Transverse colon (tissue), 4 donors: ENCODE results near the gene MEIKIN. TPM values are rescaled to one million over a fixed set of nuclear protein-coding genes. Genes with fewer than 3 reads are reported as not detected.

Experiments
- DNase-seq: peaks from one replicate; pipeline ENCODE4 v3.0.0-alpha.2; 2019
- H3K27ac ChIP-seq, 4 donors: fragments of 200-600 bp; sonication (generic); 2 replicates each; pipeline ENCODE4 v1.5.1; 2016 to 2018; ENCODE audit warnings: inconsistent platforms in 4 of 4
- H3K27me3 ChIP-seq: fragments of 200-600 bp; sonication (generic); 2 replicates; pipeline ENCODE4 v1.5.1; 2017; ENCODE audit warnings: inconsistent platforms
- H3K36me3 ChIP-seq, 4 donors: fragments of 200-600 bp; sonication (generic); 2 replicates each; pipeline ENCODE4 v1.5.1; 2017 to 2019; ENCODE audit warnings: inconsistent platforms in 4 of 4
- H3K4me1 ChIP-seq, 4 donors: fragments of 200-600 bp; sonication (generic); 2 replicates each; pipeline ENCODE4 v1.5.1; 2017 to 2020; ENCODE audit warnings: inconsistent platforms in 4 of 4
- H3K4me3 ChIP-seq, 4 donors: fragments of 200-600 bp; sonication (generic); 1 replicate in 1 of 4; 2 replicates in 3 of 4; pipeline versions ENCODE4 v1.5.1 to v1.6.1; 2017 to 2019; ENCODE audit warnings: inconsistent platforms in 4 of 4
- H3K9me3 ChIP-seq, 2 donors: fragments of 200-600 bp; sonication (generic); 2 replicates each; pipeline ENCODE4 v1.5.1; 2017 to 2019; ENCODE audit warnings: inconsistent platforms in 2 of 2
- EP300 ChIP-seq: sonication (generic); formaldehyde crosslinking; IDR thresholded peaks from one replicate; pipeline ENCODE4 v1.6.1; 2017; ENCODE audit warnings: antibody characterized with exemption, low read depth
- POLR2A ChIP-seq: fragments of 450-650 bp; IDR thresholded peaks from one replicate; pipeline ENCODE4 v1.6.1; 2016; ENCODE audit warnings: antibody characterized with exemption, mild to moderate bottlenecking, moderate library complexity
- POLR2AphosphoS5 ChIP-seq, 3 donors: sonication (generic); formaldehyde crosslinking; IDR thresholded peaks; one replicate each; pipeline ENCODE4 v1.6.1; 2016; ENCODE audit warnings: antibody characterized with exemption in 3 of 3
- WGBS, 2 donors: methylation state at CpG; one replicate each; pipeline ENCODE4 v1.1.5; 2018; ENCODE audit warnings: low coverage in 1 of 2; 5-methylcytosine and 5-hydroxymethylcytosine counted together
- in situ Hi-C, 4 donors: fragments of 200-750 bp; cut with MboI; loops; one replicate each; pipeline versions ENCODE4 v1.15.0 to v1.15.1; 2017; ENCODE audit warnings: low sequenced_read_pairs in 3 of 4, low pct_ligation_motif_present in 1 of 4, low pct_unique_long_range_greater_than_20kb in 1 of 4
- intact Hi-C: fragments of 100-400 bp; cut with DNase I; formaldehyde crosslinking; loops from one replicate; pipeline ENCODE4 v1.15.1; 2023; ENCODE audit warnings: low total_unique reads
- total RNA-seq, 4 donors: library from RNA; depleted of rRNA; stranded (reverse); fragments of >200 nt; gene quantifications; one replicate each; pipeline ENCODE4 v1.1.0, GENCODE V29; 2016
- TF ChIP-seq, protein P1 (sequence below), 5 experiments: fragments of 200-600 bp in 3 of 5; fragments of 450-650 bp in 2 of 5; sonication (generic) in 3 of 5; IDR thresholded peaks; 1 replicate in 2 of 5; 2 replicates in 3 of 5; pipeline ENCODE4 v1.5.1; 2016 to 2017; ENCODE audit warnings: antibody characterized with exemption in 5 of 5, inconsistent platforms in 3 of 5, mild to moderate bottlenecking in 2 of 5, moderate library complexity in 1 of 5

The MEIKIN gene
- total RNA-seq, 4 donors from 2014 or later = not detected

DNA sequence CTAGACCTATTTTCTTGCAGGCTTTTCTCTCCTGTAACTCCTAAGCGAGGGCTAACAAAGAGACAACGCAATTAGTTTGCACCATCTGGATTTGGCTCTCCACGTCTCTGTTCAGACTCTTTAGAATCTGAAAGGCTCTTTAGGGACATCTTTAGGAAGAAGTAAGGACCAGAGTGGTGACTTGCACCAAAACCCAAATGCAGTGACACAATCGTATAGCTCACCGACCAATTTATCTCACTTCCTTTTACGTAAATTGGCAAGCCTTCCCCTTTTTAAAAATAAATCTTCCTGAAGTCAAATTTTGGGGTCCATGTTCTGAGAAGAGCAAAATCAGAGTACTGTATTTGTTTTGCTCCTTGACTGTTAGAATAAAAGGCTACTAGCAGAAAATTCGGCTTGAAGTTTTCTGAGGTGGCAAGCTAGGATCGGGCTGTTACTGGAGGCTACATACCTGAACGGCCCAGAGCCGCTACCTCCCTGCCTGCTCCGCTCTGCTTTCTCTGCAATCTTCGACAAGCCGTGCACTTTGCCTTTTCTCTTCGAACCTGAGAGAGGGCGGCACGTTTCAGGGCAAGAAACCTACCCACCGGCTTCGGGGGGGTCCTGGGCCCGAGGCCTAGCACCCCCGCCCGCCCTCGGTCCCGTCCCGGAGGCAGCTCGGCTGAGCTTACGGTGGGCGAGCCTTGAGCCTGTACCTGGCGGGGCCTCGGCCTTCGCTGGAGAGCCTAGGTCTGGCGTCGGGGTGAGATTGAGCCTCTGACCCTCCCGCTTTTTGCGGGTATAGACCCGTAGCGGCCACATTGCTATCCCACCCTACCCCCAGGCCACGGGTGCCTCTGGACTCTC lies 537 bp downstream of the MEIKIN start:
- H3K27ac ChIP-seq = no peak overlapping the region
- WGBS, 2 donors = 93 to 96% methylated on average over 6 to 37 of the region's 37 CpGs
- no peak for DNase-seq
- H3K27me3 ChIP-seq = no peaks in the 10 kb centered on the region
- no peaks in the 10 kb centered on the region for H3K36me3 ChIP-seq
- H3K9me3 ChIP-seq = no peaks in the 10 kb centered on the region
- in situ Hi-C loops = no loop called here
- no peaks in the 10 kb centered on the region for H3K4me1 ChIP-seq
- no peak overlapping the region for H3K4me3 ChIP-seq
- intact Hi-C loops = no loop called here
- TF ChIP-seq, protein P1, sequence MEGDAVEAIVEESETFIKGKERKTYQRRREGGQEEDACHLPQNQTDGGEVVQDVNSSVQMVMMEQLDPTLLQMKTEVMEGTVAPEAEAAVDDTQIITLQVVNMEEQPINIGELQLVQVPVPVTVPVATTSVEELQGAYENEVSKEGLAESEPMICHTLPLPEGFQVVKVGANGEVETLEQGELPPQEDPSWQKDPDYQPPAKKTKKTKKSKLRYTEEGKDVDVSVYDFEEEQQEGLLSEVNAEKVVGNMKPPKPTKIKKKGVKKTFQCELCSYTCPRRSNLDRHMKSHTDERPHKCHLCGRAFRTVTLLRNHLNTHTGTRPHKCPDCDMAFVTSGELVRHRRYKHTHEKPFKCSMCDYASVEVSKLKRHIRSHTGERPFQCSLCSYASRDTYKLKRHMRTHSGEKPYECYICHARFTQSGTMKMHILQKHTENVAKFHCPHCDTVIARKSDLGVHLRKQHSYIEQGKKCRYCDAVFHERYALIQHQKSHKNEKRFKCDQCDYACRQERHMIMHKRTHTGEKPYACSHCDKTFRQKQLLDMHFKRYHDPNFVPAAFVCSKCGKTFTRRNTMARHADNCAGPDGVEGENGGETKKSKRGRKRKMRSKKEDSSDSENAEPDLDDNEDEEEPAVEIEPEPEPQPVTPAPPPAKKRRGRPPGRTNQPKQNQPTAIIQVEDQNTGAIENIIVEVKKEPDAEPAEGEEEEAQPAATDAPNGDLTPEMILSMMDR (IDR thresholded peaks at IDR 0.05) = no peak
- TF ChIP-seq POLR2A (no peak), EP300 (no peak)

GRCh38 chr5:131943916-131944315 lies 1.5 kb downstream of the MEIKIN start:
- no peaks in the 10 kb centered on the region for H3K4me1 ChIP-seq
- H3K36me3 ChIP-seq = no peaks in the 10 kb centered on the region
- intact Hi-C loops (no loop called here), in situ Hi-C loops (no loop called here)
- DNase-seq = no peak
- H3K4me3 ChIP-seq = no peak overlapping the region
- H3K9me3 ChIP-seq = no peaks in the 10 kb centered on the region
- 64 to 100% methylated on average over 2 of the region's 2 CpGs for WGBS, 2 donors
- no peak overlapping the region for H3K27ac ChIP-seq
- TF ChIP-seq POLR2AphosphoS5 (IDR thresholded peaks at IDR 0.05) (no peak), EP300 (no peak), POLR2A (no peak)
- TF ChIP-seq, protein P1 (IDR thresholded peaks at IDR 0.05) = no peak
- H3K27me3 ChIP-seq = no peaks in the 10 kb centered on the region

DNA sequence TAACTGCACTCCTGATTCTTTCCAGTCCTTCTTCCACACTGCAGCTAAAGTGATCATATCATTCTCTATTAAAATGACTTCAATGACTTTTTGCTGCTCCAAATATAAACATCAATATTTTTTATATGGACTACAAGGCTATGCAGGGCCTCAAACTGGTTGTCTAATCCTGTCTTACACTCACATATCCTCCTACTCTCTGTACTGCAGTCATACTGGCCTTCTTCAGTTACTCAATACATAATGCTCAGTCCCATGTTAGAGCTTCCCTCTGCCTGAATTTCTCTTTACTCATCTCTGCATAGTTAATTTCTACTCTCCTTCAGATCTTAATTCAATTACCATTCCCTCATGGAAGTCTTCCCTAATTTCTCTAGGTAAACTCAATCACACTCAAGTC lies 3.4 kb downstream of the MEIKIN start:
- Histone ChIP-seq H3K27ac (no peak overlapping the region), H3K27me3 (no peaks in the 10 kb centered on the region), H3K4me1 (no peaks in the 10 kb centered on the region), H3K9me3 (no peaks in the 10 kb centered on the region), H3K4me3 (no peak overlapping the region), H3K36me3 (no peaks in the 10 kb centered on the region)
- intact Hi-C loops = no loop called here
- DNase-seq = no peak
- TF ChIP-seq, protein P1 (IDR thresholded peaks at IDR 0.05) = no peak
- TF ChIP-seq EP300 (no peak), POLR2AphosphoS5 (IDR thresholded peaks at IDR 0.05) (no peak), POLR2A (no peak)
- in situ Hi-C loops = no loop called here

DNA sequence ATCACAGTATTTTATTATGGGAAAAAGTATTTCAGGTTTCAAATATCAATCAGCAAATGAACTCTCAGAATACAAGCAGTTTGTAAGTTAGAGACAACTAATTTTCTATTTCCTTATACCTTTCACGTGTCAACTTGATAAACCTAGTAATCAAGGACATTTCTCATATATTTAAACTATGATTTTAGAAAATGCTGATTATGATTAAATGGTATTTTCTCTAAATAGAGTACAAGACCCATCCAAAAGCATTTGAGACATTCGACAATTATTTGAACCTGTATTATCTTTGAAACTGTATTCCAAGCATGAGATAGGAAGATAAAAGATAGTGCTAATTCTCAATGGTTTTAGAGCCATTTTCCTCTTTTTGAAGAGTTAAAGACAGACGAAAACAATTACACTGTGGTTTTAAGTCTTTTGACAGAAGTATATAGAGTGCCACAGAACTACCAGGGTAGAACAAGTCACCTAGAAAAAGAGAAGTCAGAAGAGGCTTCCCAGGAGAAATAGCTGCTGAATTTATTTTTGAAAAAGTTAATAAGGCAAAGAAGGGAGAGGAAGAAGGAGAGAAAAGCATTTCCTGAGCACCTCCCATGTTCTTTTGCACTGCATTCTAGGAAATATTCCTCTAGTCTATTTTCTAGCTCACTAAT lies 5.6 kb downstream of the MEIKIN start:
- intact Hi-C loops = no loop called here
- no peaks in the 10 kb centered on the region for H3K36me3 ChIP-seq
- H3K27me3 ChIP-seq = no peaks in the 10 kb centered on the region
- no peaks in the 10 kb centered on the region for H3K9me3 ChIP-seq
- no peak overlapping the region for H3K4me3 ChIP-seq
- 64 to 74% methylated on average over 3 of the region's 3 CpGs for WGBS, 2 donors
- in situ Hi-C loops = no loop called here
- H3K4me1 ChIP-seq = no peaks in the 10 kb centered on the region
- no peak for TF ChIP-seq POLR2AphosphoS5 (IDR thresholded peaks at IDR 0.05)
- no peak for TF ChIP-seq POLR2A
- H3K27ac ChIP-seq = no peak overlapping the region
- no peak for DNase-seq
